Dedifferentiated amniotic fluid mesenchymal stem cell (primary cell): ENCODE data around the gene ENTPD7.
"Not testable (repeated sequence)": the region's sequence is repeated elsewhere in the genome, so short reads cannot be mapped to it uniquely, and the experiment has no call there.

Experiments
- DNase-seq: peaks from one replicate; pipeline ENCODE4 v3.0.0-alpha.2; 2016; ENCODE audit errors: extremely low spot score

Gene ENTPD7

DNA sequence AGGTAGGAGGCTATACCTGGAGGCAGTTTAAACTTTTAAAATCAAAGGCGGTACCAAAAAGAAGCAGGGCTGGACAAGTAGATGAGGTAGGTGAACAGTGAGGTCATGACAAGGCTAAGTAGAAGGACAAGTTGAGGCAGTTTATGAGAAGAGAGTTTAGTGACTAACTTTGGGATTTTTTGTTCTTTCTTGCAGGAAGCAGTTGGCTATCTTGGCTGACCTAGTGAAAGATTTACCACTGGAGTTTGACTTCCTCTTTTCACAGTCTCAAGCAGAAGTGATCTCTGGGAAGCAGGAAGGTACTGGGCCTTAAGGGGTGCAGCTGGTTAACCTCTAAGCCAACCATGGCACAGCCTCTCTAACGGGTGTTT lies 26.3 kb downstream of the ENTPD7 start:
- no peak for DNase-seq

DNA sequence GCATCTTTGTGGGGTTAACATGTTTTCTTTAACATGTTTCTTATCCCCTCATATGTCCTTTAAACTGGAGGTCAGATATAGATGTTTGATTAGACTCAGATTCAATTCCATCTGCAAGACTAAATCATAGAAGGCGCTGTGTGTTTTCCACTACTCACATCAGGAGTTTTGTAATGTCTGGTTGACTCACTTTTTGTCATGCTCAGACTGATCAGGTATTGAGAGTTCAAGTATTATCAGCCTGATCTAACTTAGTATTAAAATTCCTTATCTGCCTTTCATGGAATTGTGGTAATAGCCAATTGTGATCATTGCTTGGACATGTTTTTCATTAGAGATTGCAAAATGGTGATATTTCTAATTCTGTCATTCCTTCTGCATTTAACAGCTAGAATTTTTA lies 30.2 kb downstream of the ENTPD7 start:
- no peak for DNase-seq

DNA sequence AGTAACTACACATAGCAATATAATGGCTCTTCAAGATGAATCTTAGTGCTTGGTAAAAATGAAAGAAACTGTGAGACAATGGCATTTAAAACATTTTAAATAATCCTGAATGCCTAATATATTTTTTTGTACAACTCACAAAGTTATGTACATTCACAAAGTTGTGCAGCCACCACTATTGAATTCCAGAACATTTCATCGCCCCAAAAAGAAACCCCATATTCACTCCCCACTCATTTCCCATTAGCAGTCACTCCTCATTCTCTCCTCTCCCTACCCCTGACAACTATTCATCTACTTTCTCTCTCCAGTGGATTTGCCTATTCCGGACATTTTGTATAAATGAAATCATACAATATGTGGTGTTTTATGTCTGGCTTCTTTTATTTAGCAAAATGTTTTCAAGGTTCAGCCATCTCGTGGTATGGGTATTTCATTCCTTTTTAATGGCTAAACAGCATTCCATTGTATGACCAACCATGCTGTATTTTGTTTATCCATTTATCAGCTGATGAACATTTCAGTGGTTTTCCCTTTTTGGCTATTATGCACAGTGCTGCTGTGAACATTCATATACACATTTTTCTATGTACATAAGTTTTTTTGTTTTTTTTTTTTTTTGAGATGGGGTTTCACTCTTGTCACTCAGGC lies 34.7 kb downstream of the ENTPD7 start:
- DNase-seq = peak; percentile 80

DNA sequence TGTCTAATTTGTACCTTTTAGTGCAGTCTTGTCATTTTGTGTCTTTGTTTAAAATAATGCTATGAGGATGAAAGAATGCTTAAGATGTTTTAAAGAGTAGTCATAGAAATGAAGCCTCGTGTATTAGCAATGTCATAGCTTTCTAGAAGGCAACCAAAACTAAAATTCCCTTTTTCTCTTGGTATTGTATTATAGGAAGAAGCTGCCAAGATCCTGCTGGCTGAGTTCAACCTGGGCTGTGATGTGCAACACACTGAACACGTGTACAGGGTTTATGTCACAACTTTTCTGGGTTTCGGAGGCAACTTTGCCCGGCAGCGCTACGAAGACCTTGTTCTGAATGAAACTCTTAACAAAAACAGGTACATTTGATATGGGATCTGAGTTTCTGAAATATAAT lies 36.5 kb downstream of the ENTPD7 start:
- DNase-seq = peak; percentile 47

DNA sequence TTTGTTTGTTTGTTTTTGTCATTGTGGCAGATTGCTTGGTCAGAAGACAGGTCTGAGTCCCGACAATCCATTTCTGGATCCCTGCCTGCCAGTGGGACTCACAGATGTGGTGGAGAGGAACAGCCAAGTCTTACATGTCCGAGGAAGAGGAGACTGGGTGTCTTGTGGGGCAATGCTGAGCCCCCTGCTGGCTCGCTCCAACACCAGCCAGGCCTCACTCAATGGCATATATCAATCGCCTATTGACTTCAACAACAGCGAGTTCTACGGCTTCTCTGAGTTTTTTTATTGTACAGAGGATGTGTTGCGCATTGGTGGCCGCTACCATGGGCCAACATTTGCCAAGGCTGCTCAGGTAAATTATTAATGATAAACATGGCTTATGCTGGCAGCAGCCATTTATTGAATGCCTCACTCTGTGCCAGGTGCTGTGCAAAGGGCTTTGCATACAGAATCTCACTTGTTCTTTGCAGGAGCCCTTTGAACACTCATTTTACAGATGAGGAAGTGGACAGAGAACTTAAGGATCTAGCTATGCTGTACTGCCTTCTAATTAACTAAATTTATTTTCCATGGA lies 39.3 kb downstream of the ENTPD7 start:
- no peak for DNase-seq

DNA sequence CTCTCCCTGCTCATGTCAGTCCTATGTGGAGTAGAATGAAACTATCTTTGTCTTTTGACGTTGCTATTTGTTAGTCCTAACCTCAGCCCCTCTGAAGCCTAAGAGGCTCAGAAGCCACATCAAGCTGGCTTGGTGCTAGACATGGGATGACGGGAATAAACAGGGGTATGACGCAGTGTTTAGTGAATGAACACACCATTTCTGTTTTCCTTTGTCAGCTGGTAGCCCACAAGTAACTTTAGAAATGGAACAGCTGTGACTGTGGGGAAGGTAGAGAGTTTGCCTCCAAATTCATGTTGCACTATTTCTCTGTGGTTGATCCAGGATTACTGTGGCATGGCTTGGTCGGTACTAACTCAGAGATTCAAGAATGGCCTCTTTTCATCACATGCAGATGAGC lies 41.3 kb downstream of the ENTPD7 start:
- DNase-seq = no peak

DNA sequence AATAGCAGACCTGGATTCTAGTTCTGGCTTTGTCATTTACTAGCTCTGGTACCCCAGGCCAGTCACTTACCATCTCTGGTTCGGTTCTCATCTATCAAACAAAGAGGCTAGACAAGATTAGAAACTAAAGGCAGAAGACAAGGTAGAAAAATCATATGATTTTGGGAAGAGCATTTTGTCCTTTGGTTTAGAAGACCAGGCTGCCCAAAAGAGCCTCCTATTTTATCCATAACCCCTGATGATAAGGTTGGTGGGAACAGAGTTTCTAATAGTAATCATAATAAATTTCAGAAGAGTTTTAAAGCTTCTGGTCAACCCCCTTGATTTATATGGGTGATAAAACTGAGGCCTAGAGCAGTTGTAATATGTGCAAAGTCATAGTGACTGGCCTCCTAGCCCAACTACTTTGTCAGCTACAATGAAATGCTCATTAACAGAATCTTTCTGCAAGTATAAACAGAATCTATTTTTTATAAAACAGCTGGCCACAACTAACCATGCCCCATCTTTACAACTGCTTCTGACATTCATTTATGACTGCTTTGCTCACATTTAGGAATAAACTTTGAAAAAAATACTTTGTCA lies 49.2 kb downstream of the ENTPD7 start:
- DNase-seq = peak; percentile 32

DNA sequence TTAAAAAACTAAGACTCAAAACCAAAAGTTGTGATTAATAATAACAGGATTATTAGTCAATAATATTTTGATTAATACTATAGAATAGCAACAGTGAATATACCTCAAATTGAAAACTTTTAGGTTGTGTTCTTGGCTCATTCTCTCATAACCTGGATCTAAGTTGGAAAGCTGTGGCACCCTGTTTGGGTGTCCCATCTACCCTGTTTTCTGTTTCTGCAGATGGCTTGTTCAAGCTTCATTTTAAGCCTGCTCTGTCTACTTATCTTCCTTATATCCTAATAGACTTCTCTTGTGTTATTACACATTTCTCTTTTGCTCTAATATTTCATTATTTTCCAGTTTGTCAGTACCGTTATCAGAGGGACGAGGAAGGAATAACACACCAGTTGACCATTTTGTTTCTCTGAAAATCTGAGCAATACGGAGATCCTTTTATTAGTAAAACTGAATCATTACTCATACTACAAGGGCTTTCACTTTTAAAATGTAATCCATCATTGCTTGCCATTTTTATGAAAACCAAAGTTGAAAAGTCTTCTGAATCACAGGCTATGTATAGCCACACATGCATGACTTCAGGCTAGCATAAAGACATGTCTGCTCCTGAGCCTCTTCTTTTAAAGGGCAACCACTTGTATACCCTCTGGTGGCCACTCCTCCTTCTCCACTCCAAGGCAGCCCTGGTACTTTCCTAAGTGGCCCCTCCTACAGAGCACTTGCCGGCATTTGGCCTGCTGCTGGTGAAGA lies 50.3 kb downstream of the ENTPD7 start:
- DNase-seq = peak; percentile 30

DNA sequence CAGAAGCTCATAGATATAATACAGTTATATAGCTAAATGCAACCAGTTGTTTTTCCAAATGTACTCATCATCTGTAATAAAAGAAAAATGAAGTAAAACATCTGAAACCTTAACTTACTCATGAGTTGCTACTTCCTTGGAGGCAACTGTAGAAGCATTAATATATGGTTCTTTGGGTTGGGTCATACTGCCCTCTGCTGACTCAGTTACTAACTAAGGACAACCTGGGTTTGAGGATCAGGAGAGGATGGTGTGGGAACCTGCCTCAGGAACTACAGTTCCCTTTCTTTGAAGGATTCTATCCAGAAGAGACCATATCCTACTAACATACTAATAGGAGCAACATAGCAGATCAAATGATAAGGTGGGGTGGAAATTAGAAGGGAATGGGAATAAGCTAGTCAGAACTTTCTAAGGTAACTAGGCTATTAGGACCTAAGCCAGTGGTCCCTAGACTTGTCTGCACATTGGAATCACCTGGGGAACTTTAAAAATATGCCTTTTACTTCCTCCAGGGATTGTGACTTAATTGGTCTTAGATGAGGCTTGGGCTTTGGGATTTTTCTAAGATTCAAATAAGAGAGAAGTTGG lies 51.9 kb downstream of the ENTPD7 start:
- DNase-seq = peak; percentile 85

DNA sequence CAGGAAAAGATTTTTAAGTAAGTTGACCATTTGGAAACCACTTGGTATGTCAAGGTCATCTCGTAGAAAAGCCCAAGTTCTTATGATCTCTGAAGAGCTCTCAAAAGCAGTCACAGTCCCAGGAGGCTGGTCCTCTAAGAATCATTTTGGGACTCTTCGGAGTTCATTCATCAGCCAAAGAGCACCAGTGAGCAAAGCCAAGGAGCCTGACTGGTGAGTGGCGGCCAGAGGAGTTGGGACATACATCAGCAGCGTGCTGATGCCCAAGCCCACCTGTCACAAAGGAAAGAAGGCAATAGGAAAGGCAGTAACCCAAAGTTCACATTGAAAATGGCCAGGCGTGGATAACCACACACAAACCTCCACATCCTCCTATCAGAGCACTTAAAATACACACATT lies 55.1 kb downstream of the ENTPD7 start:
- no peak for DNase-seq

DNA sequence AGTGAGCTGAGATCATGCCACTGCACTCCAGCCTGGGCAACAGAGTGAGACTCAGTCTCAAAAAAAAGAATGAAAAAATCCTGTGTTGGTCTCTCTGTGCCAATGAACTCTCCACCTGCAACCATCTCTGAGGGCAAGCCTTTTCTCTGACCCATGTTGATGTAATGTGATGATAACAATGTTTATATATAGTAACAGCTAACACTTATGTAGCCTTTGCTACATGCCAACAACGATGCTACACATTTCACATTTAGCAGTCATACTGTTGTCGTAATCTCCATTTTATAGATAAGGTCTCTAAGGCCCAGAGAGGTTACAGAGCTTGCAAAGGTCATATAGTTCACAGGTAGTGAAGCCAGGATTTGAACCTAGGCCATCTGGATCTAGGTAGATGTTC lies 61.1 kb downstream of the ENTPD7 start:
- DNase-seq = no peak

DNA sequence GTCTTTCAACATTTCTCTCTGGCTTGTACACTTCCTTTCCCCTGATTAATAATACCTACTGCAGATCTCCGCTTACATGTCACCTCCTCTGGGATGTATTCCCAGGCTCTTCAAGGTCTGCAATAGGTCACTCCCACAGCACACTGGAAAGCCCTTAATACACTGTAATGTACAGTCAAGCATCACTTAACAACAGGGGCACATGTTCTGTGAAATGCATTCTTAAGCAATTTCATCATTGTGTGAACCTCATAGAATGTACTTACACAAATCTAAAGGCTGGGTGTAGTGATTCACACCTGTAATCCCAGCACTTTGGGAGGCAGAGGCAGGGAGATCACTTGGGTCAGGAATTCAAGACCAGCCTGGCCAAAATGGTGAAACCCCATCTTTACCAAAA lies 70.7 kb downstream of the ENTPD7 start:
- no peak for DNase-seq

DNA sequence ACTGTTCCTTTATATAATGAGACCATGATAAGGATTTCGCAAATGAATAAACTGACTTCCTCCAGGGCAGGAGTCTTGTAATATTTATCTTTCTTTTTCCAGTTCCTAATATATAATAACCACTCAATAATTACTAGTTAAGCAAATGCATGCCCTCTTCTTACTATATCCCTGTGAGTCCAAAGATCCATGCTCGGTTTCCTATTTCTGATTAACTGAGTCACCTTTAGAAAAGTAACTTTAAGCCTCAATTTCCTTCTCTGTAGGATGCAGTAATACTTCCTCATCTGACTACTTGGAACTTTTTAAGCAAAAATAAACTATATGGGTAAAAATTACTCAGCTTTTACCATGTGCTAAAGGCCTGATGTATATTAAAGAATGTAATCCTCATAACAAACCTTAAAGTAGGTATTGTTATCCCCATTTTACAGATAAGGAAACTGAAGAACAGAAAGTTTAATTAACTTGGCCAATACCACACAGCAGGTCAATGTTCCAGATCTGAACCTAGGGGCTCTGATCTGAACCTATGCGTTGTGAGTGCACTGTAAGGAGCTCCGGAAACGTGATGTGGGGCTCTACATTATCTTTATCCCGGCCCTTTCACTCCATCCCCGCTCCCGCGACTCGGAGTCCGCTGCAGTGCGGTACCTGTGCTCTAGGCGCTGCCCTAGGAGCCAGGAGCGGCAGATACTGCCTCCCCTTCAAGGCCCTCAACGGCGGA lies 72.2 kb downstream of the ENTPD7 start:
- no peak for DNase-seq

DNA sequence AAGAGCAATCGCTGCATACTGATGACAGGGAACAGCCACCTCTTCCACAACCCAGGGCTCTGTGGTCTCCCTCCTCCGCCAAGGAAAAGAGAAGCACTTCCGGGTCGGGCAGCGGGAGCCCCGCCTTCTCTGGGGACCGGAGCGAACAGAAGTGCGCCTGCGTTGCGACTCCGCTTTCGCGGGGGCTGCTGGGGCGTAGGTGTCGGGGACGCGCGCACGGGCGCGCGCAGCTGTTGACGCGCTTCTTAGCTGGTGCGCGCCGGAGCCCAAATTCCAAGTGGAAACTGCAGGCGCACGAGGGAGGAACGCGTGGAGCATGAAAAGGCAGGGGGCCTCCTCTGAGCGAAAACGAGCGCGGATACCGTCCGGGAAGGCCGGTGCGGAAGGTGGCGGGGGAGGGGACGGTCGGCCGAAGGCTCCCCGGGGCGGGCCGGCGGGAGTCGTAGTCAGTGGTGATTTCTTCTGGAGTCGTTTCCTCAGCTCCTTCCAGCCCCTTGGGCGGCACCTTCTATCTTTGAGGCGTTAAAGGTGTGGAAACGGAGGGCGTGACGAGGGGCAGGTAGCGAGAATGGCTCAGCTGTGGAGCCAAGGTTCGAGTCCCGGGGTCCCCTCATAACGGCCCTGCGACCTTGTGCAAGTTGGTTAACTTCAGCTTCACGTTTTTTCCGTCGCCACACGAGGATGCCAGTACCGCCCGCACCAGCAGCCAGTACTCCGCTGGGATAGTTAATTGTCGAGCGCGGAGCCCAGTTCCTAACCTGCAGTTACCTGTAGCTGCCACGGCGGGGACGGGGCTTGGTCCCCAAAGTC lies 72.9 kb downstream of the ENTPD7 start, which contains the start of the genes COX15 and CUTC:
Gene COX15 (minus strand): TSS at position 95 of the 810 bp plus-strand sequence. CDS start 78 bp downstream, at position 17.
Gene CUTC (plus strand): TSS at position 202 of the 810 bp plus-strand sequence. CDS start 115 bp downstream, at position 317.
- peak; percentile 95 for DNase-seq

DNA sequence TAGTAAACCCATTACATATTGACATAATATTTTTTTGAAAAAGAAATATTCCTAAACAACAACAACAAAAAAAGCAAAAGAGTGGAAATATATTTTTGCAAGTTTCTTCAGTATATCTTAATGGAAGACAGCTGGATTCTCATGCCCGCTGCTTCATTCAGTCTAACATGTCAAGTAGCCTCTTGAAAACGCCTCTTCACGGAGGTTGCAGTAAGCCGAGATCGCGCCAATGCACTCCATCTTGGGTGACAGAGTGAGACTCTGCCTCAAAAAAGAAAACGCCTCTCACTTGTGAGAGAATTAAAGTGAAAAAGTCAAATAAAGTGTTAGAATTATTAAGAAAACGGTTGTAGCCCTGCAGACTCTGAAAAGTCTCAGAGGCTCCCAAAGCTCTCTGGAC lies 74.1 kb downstream of the ENTPD7 start:
- no peak for DNase-seq

DNA sequence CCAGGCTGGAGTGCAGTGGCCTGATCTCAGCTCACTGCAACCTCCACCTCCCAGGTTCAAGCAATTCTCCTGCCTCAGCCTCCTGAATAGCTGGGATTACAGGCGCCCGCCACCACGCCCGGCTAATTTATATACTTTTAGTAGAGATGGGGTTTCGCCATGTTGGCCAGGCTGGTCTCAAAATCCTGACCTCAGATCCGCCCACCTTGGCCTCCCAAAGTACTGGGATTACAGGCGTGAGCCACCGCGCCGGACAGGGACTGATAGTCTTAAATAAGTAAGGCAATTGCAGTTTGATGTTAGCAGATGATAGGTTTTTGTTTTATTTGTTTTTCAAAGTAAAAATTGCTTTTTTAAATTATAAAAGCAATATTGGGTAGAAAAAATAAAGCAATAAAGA lies 74.8 kb downstream of the ENTPD7 start:
- DNase-seq = not testable (repeated sequence)

DNA sequence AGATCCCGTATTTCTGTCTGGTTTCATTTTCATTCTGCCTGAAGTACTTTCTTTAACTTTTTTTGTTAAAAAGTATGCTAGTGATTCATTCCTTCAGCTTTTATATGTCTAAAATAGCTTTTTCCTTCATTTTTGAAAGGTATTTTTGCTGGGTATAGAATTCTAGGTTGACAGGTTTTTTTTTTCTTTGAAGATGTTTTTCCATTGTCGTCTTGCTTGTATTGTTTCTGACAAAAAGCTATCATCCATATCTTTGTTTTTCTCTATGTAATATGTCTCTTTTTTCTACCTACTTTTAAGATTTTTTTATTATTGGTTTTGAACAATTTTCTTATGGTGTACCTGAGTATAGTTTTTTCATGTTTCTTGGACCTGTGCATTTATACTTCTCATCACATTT lies 81.0 kb downstream of the ENTPD7 start:
- no peak for DNase-seq

DNA sequence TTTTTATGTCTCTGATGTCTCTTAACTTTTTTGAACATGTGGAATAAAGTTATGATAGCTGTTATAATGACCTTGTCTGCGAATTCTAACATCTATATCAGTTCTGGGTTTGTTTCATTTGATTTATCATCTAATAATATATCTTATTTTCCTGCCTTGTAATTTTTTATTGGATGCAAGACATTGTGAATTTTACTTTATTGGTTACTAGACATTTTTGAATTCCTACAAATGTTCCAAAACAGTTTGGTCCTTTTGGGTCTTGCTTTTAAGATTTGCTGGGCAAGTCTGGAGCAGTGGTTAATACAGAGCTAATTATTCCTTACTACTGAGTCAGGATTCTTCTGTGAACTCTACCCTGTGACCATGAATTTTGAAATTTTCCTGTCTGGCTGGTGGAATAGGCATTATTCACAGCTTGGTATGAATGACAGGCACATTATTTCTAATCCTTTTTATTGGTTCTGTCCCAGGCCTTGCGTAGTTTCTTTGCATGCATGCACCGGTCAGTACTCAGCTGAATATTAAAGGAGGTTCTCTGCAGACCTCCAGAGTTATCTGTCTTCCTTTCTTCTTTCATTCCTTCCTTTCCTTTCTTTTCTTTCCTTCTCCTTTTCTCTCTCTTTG lies 81.7 kb downstream of the ENTPD7 start:
- no peak for DNase-seq

DNA sequence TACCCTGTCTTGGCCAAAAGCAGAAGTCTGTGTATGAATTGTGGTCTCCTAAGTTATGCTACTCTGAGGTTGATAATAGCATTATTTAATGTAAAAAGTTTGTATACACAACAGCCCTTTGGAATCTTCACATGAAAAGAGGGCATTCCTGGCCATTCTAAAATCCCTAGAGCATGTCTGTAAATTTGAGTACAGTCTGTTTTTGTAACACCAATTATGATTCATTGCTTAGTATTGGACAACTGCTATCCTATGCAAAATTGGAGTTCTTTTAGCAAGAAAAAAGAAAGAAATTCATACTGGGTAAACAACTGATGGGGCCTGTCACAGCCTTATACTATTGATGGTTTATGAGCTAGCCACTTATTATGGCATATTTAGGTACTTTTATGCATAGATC lies 82.9 kb downstream of the ENTPD7 start:
- DNase-seq = peak; percentile 80

DNA sequence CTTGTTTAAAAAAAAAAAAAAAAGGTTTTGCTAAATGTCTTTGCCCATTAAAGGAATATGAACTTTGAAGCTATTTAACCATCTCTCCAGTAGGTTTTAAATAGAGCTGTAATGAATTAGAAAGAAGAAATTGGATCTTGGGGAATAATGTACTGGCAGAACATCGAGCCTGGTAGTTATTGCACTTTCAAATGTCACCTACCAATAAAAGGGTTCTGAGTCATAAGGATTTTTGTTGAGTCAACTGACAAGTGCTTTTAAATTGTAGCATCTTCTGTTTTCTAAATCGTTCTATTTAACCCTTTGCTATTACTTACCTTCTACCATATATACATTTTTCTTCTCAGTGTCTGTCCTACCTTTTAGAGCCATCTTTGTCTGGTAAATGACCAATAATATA lies 83.4 kb downstream of the ENTPD7 start:
- DNase-seq = peak; percentile 53
